ENCODE data around the gene BICRA.

Gene BICRA

DNA sequence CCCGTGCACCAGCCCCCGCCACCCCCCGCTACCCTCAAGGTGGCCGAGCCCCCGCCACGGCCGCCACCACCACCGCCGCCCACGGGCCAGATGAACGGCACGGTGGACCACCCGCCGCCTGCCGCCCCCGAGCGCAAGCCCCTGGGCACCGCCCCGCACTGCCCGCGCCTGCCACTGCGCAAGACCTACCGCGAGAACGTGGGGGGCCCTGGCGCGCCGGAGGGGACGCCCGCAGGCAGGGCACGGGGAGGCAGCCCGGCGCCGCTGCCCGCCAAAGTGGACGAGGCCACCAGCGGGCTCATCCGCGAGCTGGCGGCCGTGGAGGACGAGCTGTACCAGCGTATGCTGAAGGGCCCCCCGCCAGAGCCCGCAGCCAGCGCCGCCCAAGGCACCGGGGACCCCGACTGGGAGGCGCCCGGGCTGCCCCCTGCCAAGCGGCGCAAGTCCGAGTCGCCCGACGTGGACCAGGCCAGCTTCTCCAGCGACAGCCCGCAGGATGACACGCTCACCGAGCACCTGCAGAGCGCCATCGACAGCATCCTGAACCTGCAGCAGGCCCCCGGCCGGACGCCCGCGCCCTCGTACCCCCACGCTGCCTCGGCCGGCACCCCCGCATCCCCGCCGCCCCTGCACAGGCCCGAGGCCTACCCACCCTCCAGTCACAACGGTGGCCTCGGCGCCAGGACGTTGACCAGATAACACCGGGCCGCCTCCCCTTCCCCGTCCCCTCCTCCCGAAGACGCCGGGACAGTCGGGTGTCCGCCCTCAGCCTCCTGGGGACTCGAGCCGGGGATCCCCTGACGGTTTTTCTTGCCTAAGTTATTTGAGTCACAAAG is 93.0 kb downstream of the BICRA start:
- no peak for ATAC-seq
- no peak for TF ChIP-seq SNAI2 (CRISPR knock-in tag; IDR thresholded peaks at IDR 0.05)
- TF ChIP-seq POU6F1 (CRISPR knock-in tag; IDR thresholded peaks at IDR 0.05; ENCODE audit: borderline replicate concordance, low read depth) = no peak
- TF ChIP-seq, protein P1, sequence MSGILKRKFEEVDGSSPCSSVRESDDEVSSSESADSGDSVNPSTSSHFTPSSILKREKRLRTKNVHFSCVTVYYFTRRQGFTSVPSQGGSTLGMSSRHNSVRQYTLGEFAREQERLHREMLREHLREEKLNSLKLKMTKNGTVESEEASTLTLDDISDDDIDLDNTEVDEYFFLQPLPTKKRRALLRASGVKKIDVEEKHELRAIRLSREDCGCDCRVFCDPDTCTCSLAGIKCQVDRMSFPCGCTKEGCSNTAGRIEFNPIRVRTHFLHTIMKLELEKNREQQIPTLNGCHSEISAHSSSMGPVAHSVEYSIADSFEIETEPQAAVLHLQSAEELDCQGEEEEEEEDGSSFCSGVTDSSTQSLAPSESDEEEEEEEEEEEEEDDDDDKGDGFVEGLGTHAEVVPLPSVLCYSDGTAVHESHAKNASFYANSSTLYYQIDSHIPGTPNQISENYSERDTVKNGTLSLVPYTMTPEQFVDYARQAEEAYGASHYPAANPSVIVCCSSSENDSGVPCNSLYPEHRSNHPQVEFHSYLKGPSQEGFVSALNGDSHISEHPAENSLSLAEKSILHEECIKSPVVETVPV (CRISPR knock-in tag; IDR thresholded peaks at IDR 0.05) = no peak
- no peak for TF ChIP-seq RARB (CRISPR knock-in tag; IDR thresholded peaks at IDR 0.05)
- no peak for TF ChIP-seq ESRRG (CRISPR knock-in tag; IDR thresholded peaks at IDR 0.05)
- no peak for TF ChIP-seq PATZ1 (CRISPR knock-in tag; IDR thresholded peaks at IDR 0.05; ENCODE audit: borderline replicate concordance)
- TF ChIP-seq TOX (CRISPR knock-in tag; IDR thresholded peaks at IDR 0.05; ENCODE audit: borderline replicate concordance) = no peak
- no peak for TF ChIP-seq ISL1 (CRISPR knock-in tag; IDR thresholded peaks at IDR 0.05)
- no peak for TF ChIP-seq ZNF565 (CRISPR knock-in tag; conservative IDR thresholded peaks at IDR 0.05; ENCODE audit: low read depth)
- TF ChIP-seq BACH2 (CRISPR knock-in tag; IDR thresholded peaks at IDR 0.05; ENCODE audit: borderline replicate concordance) = no peak
- no peak for TF ChIP-seq ZC3H10 (CRISPR knock-in tag; IDR thresholded peaks at IDR 0.05)
- TF ChIP-seq, protein P2, sequence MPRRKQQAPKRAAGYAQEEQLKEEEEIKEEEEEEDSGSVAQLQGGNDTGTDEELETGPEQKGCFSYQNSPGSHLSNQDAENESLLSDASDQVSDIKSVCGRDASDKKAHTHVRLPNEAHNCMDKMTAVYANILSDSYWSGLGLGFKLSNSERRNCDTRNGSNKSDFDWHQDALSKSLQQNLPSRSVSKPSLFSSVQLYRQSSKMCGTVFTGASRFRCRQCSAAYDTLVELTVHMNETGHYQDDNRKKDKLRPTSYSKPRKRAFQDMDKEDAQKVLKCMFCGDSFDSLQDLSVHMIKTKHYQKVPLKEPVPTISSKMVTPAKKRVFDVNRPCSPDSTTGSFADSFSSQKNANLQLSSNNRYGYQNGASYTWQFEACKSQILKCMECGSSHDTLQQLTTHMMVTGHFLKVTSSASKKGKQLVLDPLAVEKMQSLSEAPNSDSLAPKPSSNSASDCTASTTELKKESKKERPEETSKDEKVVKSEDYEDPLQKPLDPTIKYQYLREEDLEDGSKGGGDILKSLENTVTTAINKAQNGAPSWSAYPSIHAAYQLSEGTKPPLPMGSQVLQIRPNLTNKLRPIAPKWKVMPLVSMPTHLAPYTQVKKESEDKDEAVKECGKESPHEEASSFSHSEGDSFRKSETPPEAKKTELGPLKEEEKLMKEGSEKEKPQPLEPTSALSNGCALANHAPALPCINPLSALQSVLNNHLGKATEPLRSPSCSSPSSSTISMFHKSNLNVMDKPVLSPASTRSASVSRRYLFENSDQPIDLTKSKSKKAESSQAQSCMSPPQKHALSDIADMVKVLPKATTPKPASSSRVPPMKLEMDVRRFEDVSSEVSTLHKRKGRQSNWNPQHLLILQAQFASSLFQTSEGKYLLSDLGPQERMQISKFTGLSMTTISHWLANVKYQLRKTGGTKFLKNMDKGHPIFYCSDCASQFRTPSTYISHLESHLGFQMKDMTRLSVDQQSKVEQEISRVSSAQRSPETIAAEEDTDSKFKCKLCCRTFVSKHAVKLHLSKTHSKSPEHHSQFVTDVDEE (CRISPR knock-in tag; IDR thresholded peaks at IDR 0.05) = no peak
- no peak for TF ChIP-seq GLIS3 (CRISPR knock-in tag; IDR thresholded peaks at IDR 0.05)
- no peak for TF ChIP-seq ZNF8 (CRISPR knock-in tag; IDR thresholded peaks at IDR 0.05)
- no peak for TF ChIP-seq CSDC2 (CRISPR knock-in tag; IDR thresholded peaks at IDR 0.05)
- TF ChIP-seq PPARA (CRISPR knock-in tag; IDR thresholded peaks at IDR 0.05; ENCODE audit: borderline replicate concordance) = no peak

DNA sequence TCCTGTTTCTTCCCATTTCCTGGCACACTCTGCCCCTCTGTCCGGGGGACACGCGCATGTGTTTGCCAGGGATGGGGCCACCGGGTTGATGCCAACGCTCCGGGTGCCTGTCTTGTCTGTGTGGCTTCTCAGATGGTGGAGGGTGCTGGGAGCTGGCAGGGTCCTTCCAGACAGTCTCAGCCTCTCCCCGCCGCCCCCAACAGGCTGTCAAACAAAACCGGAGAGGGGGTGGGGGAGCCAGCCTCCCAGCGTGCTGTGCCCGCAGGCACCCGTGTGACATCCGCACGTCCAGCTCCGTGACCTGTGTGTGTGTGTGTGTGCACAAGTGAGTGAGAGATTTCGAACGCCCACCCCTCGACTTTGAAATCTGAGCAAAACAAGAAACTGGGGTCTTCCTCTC is 93.7 kb downstream of the BICRA start:
- no peak for TF ChIP-seq ZNF565 (CRISPR knock-in tag; conservative IDR thresholded peaks at IDR 0.05; ENCODE audit: low read depth)
- no peak for TF ChIP-seq ZNF70 (CRISPR knock-in tag; IDR thresholded peaks at IDR 0.05)
- TF ChIP-seq, protein P1 (CRISPR knock-in tag; IDR thresholded peaks at IDR 0.05) = no peak
- no peak for TF ChIP-seq PATZ1 (CRISPR knock-in tag; IDR thresholded peaks at IDR 0.05; ENCODE audit: borderline replicate concordance)
- no peak for TF ChIP-seq TCF4 (CRISPR knock-in tag; IDR thresholded peaks at IDR 0.05; ENCODE audit: borderline replicate concordance)
- TF ChIP-seq, protein P3, sequence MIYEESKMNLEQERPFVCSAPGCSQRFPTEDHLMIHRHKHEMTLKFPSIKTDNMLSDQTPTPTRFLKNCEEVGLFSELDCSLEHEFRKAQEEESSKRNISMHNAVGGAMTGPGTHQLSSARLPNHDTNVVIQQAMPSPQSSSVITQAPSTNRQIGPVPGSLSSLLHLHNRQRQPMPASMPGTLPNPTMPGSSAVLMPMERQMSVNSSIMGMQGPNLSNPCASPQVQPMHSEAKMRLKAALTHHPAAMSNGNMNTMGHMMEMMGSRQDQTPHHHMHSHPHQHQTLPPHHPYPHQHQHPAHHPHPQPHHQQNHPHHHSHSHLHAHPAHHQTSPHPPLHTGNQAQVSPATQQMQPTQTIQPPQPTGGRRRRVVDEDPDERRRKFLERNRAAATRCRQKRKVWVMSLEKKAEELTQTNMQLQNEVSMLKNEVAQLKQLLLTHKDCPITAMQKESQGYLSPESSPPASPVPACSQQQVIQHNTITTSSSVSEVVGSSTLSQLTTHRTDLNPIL (CRISPR knock-in tag; IDR thresholded peaks at IDR 0.05; ENCODE audit: low read depth) = no peak
- no peak for TF ChIP-seq POU6F1 (CRISPR knock-in tag; IDR thresholded peaks at IDR 0.05; ENCODE audit: borderline replicate concordance, low read depth)
- no peak for TF ChIP-seq CSDC2 (CRISPR knock-in tag; IDR thresholded peaks at IDR 0.05)
- TF ChIP-seq GLIS3 (CRISPR knock-in tag; IDR thresholded peaks at IDR 0.05) = no peak
- TF ChIP-seq ZC3H10 (CRISPR knock-in tag; IDR thresholded peaks at IDR 0.05) = no peak
- TF ChIP-seq PPARA (CRISPR knock-in tag; IDR thresholded peaks at IDR 0.05; ENCODE audit: borderline replicate concordance) = no peak
- no peak for TF ChIP-seq SNAI2 (CRISPR knock-in tag; IDR thresholded peaks at IDR 0.05)
- no peak for ATAC-seq

All from SK-N-SH treated with all-trans-retinoic acid at 6 μM for 48 hours (cell line).